Measurements from ENCODE around the gene CCL1.

- TF ChIP-seq NFIC (IDR thresholded peaks at IDR 0.05; ENCODE audit: borderline replicate concordance): no peak
- TF ChIP-seq CTCF (IDR thresholded peaks at IDR 0.05): no peak
- no peak for TF ChIP-seq YY1 (IDR thresholded peaks at IDR 0.05; ENCODE audit: low read depth)
- no peak for TF ChIP-seq TCF12 (IDR thresholded peaks at IDR 0.05)
These were observed 46.3 kb upstream of the CCL1 start for GRCh38 chr17:34409352-34409751.

Measured in SK-N-SH (cell line).